ENCODE results near the gene NDUFV3.
A peak's percentile ranks its signal among the peaks of the same experiment; 100 is the strongest.

NDUFV3 gene

DNA sequence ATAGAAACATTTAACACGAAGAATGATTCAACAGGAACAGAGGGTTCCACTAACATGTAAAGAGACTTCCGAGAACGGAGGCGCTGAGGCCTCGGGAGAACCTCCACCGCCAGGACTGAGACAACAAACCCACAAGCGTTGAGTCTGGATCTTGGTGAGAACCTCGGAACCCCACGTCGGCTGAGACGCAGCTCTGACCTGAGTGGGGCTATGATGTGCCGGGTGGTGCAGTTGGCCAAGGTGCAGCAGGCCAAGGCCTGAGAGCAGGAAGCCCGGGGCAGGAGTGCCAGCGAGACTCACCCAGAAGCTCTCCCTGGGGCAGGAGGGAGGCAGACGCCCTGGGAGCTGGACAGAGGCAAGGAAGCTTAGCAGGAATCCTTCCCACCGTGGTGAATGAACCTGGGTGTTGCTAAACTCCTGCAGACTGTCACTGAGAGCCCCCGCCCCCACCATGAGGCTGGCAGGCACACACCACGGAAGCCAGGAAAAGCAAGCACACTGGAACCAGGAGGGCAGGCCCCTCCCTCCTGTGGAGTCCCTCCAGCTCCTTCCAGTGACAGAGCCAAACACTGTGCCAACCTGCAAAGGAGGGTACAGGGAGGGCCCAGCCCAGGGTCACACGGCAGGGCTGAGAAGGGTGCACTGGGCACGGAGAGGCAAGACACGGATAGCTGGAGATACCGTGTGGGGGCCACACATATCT lies 48.5 kb upstream of the NDUFV3 start:
- CTCF ChIA-PET = interaction anchor here (1.0 kb wide), 2 partner anchors 11 to 12 kb away, joined by 3 to 4 read pairs; no protein-coding TSS in a partner anchor
- peak; percentile 61 for TF ChIP-seq ZIC2 (tag by site-specific recombination; IDR thresholded peaks at IDR 0.05)
- TF ChIP-seq, protein P1, sequence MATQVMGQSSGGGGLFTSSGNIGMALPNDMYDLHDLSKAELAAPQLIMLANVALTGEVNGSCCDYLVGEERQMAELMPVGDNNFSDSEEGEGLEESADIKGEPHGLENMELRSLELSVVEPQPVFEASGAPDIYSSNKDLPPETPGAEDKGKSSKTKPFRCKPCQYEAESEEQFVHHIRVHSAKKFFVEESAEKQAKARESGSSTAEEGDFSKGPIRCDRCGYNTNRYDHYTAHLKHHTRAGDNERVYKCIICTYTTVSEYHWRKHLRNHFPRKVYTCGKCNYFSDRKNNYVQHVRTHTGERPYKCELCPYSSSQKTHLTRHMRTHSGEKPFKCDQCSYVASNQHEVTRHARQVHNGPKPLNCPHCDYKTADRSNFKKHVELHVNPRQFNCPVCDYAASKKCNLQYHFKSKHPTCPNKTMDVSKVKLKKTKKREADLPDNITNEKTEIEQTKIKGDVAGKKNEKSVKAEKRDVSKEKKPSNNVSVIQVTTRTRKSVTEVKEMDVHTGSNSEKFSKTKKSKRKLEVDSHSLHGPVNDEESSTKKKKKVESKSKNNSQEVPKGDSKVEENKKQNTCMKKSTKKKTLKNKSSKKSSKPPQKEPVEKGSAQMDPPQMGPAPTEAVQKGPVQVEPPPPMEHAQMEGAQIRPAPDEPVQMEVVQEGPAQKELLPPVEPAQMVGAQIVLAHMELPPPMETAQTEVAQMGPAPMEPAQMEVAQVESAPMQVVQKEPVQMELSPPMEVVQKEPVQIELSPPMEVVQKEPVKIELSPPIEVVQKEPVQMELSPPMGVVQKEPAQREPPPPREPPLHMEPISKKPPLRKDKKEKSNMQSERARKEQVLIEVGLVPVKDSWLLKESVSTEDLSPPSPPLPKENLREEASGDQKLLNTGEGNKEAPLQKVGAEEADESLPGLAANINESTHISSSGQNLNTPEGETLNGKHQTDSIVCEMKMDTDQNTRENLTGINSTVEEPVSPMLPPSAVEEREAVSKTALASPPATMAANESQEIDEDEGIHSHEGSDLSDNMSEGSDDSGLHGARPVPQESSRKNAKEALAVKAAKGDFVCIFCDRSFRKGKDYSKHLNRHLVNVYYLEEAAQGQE (tag by site-specific recombination; IDR thresholded peaks at IDR 0.05) = peak; percentile 67
- TF ChIP-seq ZNF211 (tag by site-specific recombination; IDR thresholded peaks at IDR 0.05; ENCODE audit: low read depth) = no peak
- Histone ChIP-seq H3K4me3 (ENCODE audit: low read depth, low read length) (no peak overlapping the region), H3K36me3 (ENCODE audit: control insufficient read depth in 2 of 2, insufficient read depth in 1 of 2, low read length in 2 of 2) (peaks cover 36 to 87% of the 10 kb centered on the region in 2 experiments), H3K27ac (ENCODE audit: extremely low read depth, low read depth, low read length) (no peak overlapping the region), H3K9me3 (ENCODE audit: control insufficient read depth, insufficient read depth, low read depth, low read length) (no peaks in the 10 kb centered on the region), H3K4me1 (ENCODE audit: control insufficient read depth, insufficient read depth, low read length) (no peaks in the 10 kb centered on the region)
- POLR2A ChIA-PET = interaction anchor here (0.9 to 1.2 kb wide), 2 partner anchors 11 to 13 kb away, joined by 3 read pairs; no protein-coding TSS in a partner anchor

DNA sequence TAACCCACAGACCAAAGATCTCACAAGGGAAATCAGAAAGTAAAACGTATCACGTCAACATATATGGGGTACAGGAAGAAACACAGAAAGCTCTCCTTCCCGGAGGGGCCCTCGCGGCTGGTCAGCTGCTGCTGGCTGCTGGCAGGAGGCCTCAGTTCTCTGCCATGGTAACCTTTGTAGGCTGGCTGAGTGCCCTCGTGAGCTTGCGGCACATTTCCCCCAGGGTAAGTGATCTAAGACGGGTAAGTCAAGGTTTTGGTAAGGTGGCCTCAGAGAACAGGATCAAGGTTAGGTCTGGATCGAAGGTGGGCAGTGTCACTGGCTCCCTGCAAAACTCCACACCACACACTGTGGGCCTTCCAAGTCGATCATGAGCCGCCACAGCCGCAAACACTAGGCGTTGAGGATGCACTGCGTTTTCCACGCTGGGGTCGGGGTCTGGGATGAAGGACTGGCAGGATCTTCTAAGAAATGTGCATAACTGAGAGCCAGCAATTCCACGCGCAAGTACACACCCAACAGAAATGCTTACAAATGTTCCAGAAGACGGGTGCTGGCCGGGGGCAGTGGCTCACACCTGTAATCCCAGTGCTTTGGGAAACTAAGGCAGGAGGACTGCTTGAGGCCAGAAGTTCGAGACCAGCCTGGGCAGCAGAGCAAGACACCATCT lies 47.7 kb upstream of the NDUFV3 start:
- H3K9me3 ChIP-seq (ENCODE audit: control insufficient read depth, insufficient read depth, low read depth, low read length) = no peaks in the 10 kb centered on the region
- ChIA-PET POLR2A (interaction anchor here (1.2 kb wide), 1 partner anchor 14 kb away, joined by 3 read pairs; no protein-coding TSS in a partner anchor), CTCF (interaction anchor here (1.0 kb wide), 1 partner anchor 10 kb away, joined by 4 read pairs; no protein-coding TSS in a partner anchor)
- no peak for TF ChIP-seq ZNF335 (tag by site-specific recombination; conservative IDR thresholded peaks at IDR 0.05)
- TF ChIP-seq MZF1 (tag by site-specific recombination; IDR thresholded peaks at IDR 0.05; ENCODE audit: borderline replicate concordance) = no peak
- TF ChIP-seq, protein P2, sequence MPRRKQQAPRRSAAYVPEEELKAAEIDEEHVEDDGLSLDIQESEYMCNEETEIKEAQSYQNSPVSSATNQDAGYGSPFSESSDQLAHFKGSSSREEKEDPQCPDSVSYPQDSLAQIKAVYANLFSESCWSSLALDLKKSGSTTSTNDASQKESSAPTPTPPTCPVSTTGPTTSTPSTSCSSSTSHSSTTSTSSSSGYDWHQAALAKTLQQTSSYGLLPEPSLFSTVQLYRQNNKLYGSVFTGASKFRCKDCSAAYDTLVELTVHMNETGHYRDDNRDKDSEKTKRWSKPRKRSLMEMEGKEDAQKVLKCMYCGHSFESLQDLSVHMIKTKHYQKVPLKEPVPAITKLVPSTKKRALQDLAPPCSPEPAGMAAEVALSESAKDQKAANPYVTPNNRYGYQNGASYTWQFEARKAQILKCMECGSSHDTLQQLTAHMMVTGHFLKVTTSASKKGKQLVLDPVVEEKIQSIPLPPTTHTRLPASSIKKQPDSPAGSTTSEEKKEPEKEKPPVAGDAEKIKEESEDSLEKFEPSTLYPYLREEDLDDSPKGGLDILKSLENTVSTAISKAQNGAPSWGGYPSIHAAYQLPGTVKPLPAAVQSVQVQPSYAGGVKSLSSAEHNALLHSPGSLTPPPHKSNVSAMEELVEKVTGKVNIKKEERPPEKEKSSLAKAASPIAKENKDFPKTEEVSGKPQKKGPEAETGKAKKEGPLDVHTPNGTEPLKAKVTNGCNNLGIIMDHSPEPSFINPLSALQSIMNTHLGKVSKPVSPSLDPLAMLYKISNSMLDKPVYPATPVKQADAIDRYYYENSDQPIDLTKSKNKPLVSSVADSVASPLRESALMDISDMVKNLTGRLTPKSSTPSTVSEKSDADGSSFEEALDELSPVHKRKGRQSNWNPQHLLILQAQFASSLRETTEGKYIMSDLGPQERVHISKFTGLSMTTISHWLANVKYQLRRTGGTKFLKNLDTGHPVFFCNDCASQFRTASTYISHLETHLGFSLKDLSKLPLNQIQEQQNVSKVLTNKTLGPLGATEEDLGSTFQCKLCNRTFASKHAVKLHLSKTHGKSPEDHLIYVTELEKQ (tag by site-specific recombination; IDR thresholded peaks at IDR 0.05; ENCODE audit: borderline replicate concordance) = no peak
- no peak for TF ChIP-seq ZNF473 (tag by site-specific recombination; IDR thresholded peaks at IDR 0.05)
- TF ChIP-seq ZNF585B (tag by site-specific recombination; IDR thresholded peaks at IDR 0.05) = no peak
- TF ChIP-seq ZNF184 (tag by site-specific recombination; IDR thresholded peaks at IDR 0.05) = no peak
- TF ChIP-seq, protein P3, sequence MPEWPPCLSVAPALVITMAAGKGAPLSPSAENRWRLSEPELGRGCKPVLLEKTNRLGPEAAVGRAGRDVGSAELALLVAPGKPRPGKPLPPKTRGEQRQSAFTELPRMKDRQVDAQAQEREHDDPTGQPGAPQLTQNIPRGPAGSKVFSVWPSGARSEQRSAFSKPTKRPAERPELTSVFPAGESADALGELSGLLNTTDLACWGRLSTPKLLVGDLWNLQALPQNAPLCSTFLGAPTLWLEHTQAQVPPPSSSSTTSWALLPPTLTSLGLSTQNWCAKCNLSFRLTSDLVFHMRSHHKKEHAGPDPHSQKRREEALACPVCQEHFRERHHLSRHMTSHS (tag by site-specific recombination; IDR thresholded peaks at IDR 0.05) = no peak
- no peak for TF ChIP-seq ZNF791 (tag by site-specific recombination; IDR thresholded peaks at IDR 0.05)
- TF ChIP-seq, protein P4, sequence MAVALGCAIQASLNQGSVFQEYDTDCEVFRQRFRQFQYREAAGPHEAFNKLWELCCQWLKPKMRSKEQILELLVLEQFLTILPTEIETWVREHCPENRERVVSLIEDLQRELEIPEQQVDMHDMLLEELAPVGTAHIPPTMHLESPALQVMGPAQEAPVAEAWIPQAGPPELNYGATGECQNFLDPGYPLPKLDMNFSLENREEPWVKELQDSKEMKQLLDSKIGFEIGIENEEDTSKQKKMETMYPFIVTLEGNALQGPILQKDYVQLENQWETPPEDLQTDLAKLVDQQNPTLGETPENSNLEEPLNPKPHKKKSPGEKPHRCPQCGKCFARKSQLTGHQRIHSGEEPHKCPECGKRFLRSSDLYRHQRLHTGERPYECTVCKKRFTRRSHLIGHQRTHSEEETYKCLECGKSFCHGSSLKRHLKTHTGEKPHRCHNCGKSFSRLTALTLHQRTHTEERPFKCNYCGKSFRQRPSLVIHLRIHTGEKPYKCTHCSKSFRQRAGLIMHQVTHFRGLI (tag by site-specific recombination; IDR thresholded peaks at IDR 0.05) = no peak
- no peak for TF ChIP-seq ZNF544 (tag by site-specific recombination; IDR thresholded peaks at IDR 0.05)
- TF ChIP-seq ZNF830 (tag by site-specific recombination; IDR thresholded peaks at IDR 0.05; ENCODE audit: low read depth) = no peak
- no peak for TF ChIP-seq ZNF211 (tag by site-specific recombination; IDR thresholded peaks at IDR 0.05; ENCODE audit: low read depth)
- TF ChIP-seq, protein P5, sequence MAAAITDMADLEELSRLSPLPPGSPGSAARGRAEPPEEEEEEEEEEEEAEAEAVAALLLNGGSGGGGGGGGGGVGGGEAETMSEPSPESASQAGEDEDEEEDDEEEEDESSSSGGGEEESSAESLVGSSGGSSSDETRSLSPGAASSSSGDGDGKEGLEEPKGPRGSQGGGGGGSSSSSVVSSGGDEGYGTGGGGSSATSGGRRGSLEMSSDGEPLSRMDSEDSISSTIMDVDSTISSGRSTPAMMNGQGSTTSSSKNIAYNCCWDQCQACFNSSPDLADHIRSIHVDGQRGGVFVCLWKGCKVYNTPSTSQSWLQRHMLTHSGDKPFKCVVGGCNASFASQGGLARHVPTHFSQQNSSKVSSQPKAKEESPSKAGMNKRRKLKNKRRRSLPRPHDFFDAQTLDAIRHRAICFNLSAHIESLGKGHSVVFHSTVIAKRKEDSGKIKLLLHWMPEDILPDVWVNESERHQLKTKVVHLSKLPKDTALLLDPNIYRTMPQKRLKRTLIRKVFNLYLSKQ (tag by site-specific recombination; IDR thresholded peaks at IDR 0.05; ENCODE audit: borderline replicate concordance) = no peak
- TF ChIP-seq ZNF747 (tag by site-specific recombination; IDR thresholded peaks at IDR 0.05) = no peak
- TF ChIP-seq, protein P6, sequence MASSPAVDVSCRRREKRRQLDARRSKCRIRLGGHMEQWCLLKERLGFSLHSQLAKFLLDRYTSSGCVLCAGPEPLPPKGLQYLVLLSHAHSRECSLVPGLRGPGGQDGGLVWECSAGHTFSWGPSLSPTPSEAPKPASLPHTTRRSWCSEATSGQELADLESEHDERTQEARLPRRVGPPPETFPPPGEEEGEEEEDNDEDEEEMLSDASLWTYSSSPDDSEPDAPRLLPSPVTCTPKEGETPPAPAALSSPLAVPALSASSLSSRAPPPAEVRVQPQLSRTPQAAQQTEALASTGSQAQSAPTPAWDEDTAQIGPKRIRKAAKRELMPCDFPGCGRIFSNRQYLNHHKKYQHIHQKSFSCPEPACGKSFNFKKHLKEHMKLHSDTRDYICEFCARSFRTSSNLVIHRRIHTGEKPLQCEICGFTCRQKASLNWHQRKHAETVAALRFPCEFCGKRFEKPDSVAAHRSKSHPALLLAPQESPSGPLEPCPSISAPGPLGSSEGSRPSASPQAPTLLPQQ (tag by site-specific recombination; IDR thresholded peaks at IDR 0.05) = no peak
- no peak for TF ChIP-seq ZNF24 (tag by site-specific recombination; IDR thresholded peaks at IDR 0.05)
- TF ChIP-seq ZNF146 (tag by site-specific recombination; IDR thresholded peaks at IDR 0.05) = no peak
- H3K4me1 ChIP-seq (ENCODE audit: control insufficient read depth, insufficient read depth, low read length) = no peaks in the 10 kb centered on the region
- H3K27ac ChIP-seq (ENCODE audit: extremely low read depth, low read depth, low read length) = no peak overlapping the region
- no peak overlapping the region for H3K4me3 ChIP-seq (ENCODE audit: low read depth, low read length)
- H3K36me3 ChIP-seq (ENCODE audit: control insufficient read depth in 2 of 2, insufficient read depth in 1 of 2, low read length in 2 of 2) = peaks cover 32 to 88% of the 10 kb centered on the region in 2 experiments
